DND-41 (cell line): ENCODE data around the gene HRC.

ENCODE experiments used
- ATAC-seq: fragments of 200-7000 bp; cut with Tn5 transposase; 3 replicates; pipeline ENCODE4 v1.9.1; 2021; ENCODE audit warnings: low read depth; ENCODE audit not compliant: insufficient read depth
- DNase-seq: peaks from one replicate; pipeline ENCODE4 v3.0.0-alpha.2; 2020
- H2AFZ ChIP-seq: 2 replicates; pipeline ENCODE4 v1.6.0; 2012; ENCODE audit warnings: low read depth, low read length
- H3K27ac ChIP-seq: 2 replicates; pipeline ENCODE4 v1.5.1; 2012; ENCODE audit warnings: low read length, inconsistent platforms
- H3K27me3 ChIP-seq: fragments of 200-600 bp; sonication (generic); 2 replicates; pipeline ENCODE4 v1.6.0; 2012; ENCODE audit warnings: low read length, mild to moderate bottlenecking, inconsistent platforms; ENCODE audit not compliant: insufficient read depth, poor library complexity
- H3K36me3 ChIP-seq: 2 replicates; pipeline ENCODE4 v1.5.1; 2012; ENCODE audit warnings: low read length, inconsistent platforms; ENCODE audit not compliant: insufficient read depth
- H3K4me1 ChIP-seq: 2 replicates; pipeline ENCODE4 v1.5.1; 2012; ENCODE audit warnings: mild to moderate bottlenecking, low read length; ENCODE audit not compliant: insufficient read depth
- H3K4me2 ChIP-seq: 2 replicates; pipeline ENCODE4 v1.6.0; 2012; ENCODE audit warnings: mild to moderate bottlenecking, moderate library complexity, low read length, inconsistent platforms; ENCODE audit not compliant: insufficient read depth
- H3K4me3 ChIP-seq, 2 experiments: fragments of 200-600 bp in 1 of 2; shearing (Covaris generic) in 1 of 2; 2 replicates each; pipeline ENCODE4 v1.5.1; 2012 to 2016; ENCODE audit warnings: inconsistent platforms in 2 of 2, low read length in 2 of 2, mild to moderate bottlenecking in 2 of 2, low read depth in 1 of 2, moderate library complexity in 1 of 2
- H3K79me2 ChIP-seq: 2 replicates; pipeline ENCODE4 v1.6.0; 2012; ENCODE audit warnings: low read length, inconsistent platforms; ENCODE audit not compliant: insufficient read depth
- H3K9ac ChIP-seq: 2 replicates; pipeline ENCODE4 v1.6.0; 2012; ENCODE audit warnings: low read depth, mild to moderate bottlenecking, inconsistent platforms, low read length, moderate library complexity
- H3K9me3 ChIP-seq: 2 replicates; pipeline ENCODE4 v1.5.1; 2012; ENCODE audit warnings: low read length, moderate library complexity, mild to moderate bottlenecking, inconsistent platforms; ENCODE audit not compliant: insufficient read depth, severe bottlenecking
- H4K20me1 ChIP-seq: 2 replicates; pipeline ENCODE4 v1.6.0; 2012; ENCODE audit warnings: low read length; ENCODE audit not compliant: insufficient read depth
- CTCF ChIP-seq: IDR thresholded peaks from 2 replicates; pipeline ENCODE4 v1.5.1; 2012; ENCODE audit warnings: borderline replicate concordance, low read length, moderate library complexity, mild to moderate bottlenecking; ENCODE audit not compliant: poor library complexity, severe bottlenecking; ENCODE audit errors: extremely low read depth
- EZH2 ChIP-seq: IDR thresholded peaks from 3 replicates; pipeline ENCODE4 v1.6.1; 2012; ENCODE audit warnings: borderline replicate concordance, low read depth, mild to moderate bottlenecking, moderate library complexity, low read length, inconsistent platforms; ENCODE audit not compliant: severe bottlenecking

HRC gene

GRCh38 chr19:49120868-49121267 is 34.3 kb downstream of the HRC start:
- H3K9me3 ChIP-seq, result no peaks in the 10 kb centered on the region
- H3K4me3 ChIP-seq, result no peak overlapping the region; a peak in 1 of 4 replicates
- no peaks in the 10 kb centered on the region for H3K27me3 ChIP-seq
- H3K9ac ChIP-seq, result peak overlapping the region; percentile 84; the same call in 1 of the 2 replicates
- H4K20me1 ChIP-seq, result peaks cover 3% of the 10 kb centered on the region
- TF ChIP-seq EZH2 (no peak), CTCF (no peak)
- H3K27ac ChIP-seq, result no peak overlapping the region
- peaks cover 5% of the 10 kb centered on the region for H3K36me3 ChIP-seq
- peak overlapping the region; percentile 94; the same call in 1 of the 2 replicates for H3K4me2 ChIP-seq
- DNase-seq, result no peak
- no peak for ATAC-seq
- H3K4me1 ChIP-seq, result peaks cover 38% of the 10 kb centered on the region
- H2AFZ ChIP-seq, result no peak overlapping the region
- peaks cover 22% of the 10 kb centered on the region for H3K79me2 ChIP-seq

GRCh38 chr19:49120325-49120683 is 34.9 kb downstream of the HRC start:
- H3K36me3 ChIP-seq, result peaks cover 5% of the 10 kb centered on the region
- H3K4me2 ChIP-seq, result peak overlapping the region; percentile 94
- DNase-seq (no peak), ATAC-seq (no peak)
- peak overlapping the region in 1 of 2 experiments; percentile 89; a peak in 2 of 4 replicates for H3K4me3 ChIP-seq
- H4K20me1 ChIP-seq, result peaks cover 3% of the 10 kb centered on the region
- peaks cover 41% of the 10 kb centered on the region for H3K4me1 ChIP-seq
- no peaks in the 10 kb centered on the region for H3K27me3 ChIP-seq
- H3K79me2 ChIP-seq, result peaks cover 22% of the 10 kb centered on the region
- no peaks in the 10 kb centered on the region for H3K9me3 ChIP-seq
- no peak overlapping the region for H2AFZ ChIP-seq
- TF ChIP-seq EZH2, result no peak
- TF ChIP-seq CTCF, result no peak
- H3K27ac ChIP-seq, result no peak overlapping the region
- peak overlapping the region; percentile 84 for H3K9ac ChIP-seq

- Histone ChIP-seq H3K4me1 (peaks cover 47% of the 10 kb centered on the region), H3K27me3 (no peaks in the 10 kb centered on the region), H3K36me3 (peaks cover 5% of the 10 kb centered on the region), H3K9ac (peak within 1 kb of the TSS; percentile 84), H3K4me2 (peak within 1 kb of the TSS; percentile 94), H4K20me1 (peaks cover 6% of the 10 kb centered on the region), H3K9me3 (no peaks in the 10 kb centered on the region), H2AFZ (peak within 1 kb of the TSS; percentile 90), H3K4me3 (peak within 1 kb of the TSS; percentile 78 to 89), H3K79me2 (peaks cover 22% of the 10 kb centered on the region), H3K27ac (peak within 1 kb of the TSS; percentile 93)
- ATAC-seq (peak; percentile 4; the same call in 2 of the 3 replicates), DNase-seq (no peak)
- no peak for TF ChIP-seq EZH2
- no peak for TF ChIP-seq CTCF
Observed at GRCh38 chr19:49119411-49120324, 35.5 kb downstream of the HRC start, which contains the start of gene PPFIA3. PPFIA3 (plus strand) TSS chr19:49119544; CDS start chr19:49127874, 8,330 bp downstream.
